Stimulated activated naive B cell treated with anti-CD40 and anti-IgM and Interleukin-4, amounts not matched to agents 10 μg/mL and 1 μg/mL and 100 μg/mL, for 72 hours (primary cell): Measurements from ENCODE around the gene KNDC1.
"Not testable (repeated sequence)": the region's sequence is repeated elsewhere in the genome, so short reads cannot be mapped to it uniquely, and the experiment has no call there.

Source experiments
- ATAC-seq, 2 donors: fragments of 150-1000 bp; cut with Tn5 transposase; replicated peaks; 2 replicates each; pipeline ENCODE4 v1.10.0; 2021; ENCODE audit warnings: moderate library complexity in 1 of 2
- DNase-seq: peaks from one replicate; pipeline ENCODE4 v3.0.0; 2021
- H3K27ac Mint-ChIP-seq: one replicate; pipeline ENCODE4 v1.8.0; 2022; ENCODE audit warnings: mild to moderate bottlenecking, mixed read lengths
- H3K27me3 Mint-ChIP-seq, 2 donors: one replicate each; pipeline ENCODE4 v1.8.0; 2022; ENCODE audit warnings: mixed read lengths in 2 of 2
- H3K36me3 Mint-ChIP-seq, 2 donors: one replicate each; pipeline ENCODE4 v1.8.0; 2022; ENCODE audit warnings: mixed read lengths in 2 of 2, mild to moderate bottlenecking in 1 of 2
- H3K4me1 Mint-ChIP-seq, 2 donors: one replicate each; pipeline ENCODE4 v1.8.0; 2022; ENCODE audit warnings: mixed read lengths in 2 of 2, mild to moderate bottlenecking in 1 of 2
- H3K4me3 Mint-ChIP-seq, 2 donors: one replicate each; pipeline ENCODE4 v1.8.0; 2022; ENCODE audit warnings: mild to moderate bottlenecking in 2 of 2, mixed read lengths in 2 of 2, moderate library complexity in 1 of 2
- H3K9me3 Mint-ChIP-seq, 2 donors: one replicate each; pipeline ENCODE4 v1.8.0; 2022; ENCODE audit warnings: mixed read lengths in 2 of 2, mild to moderate bottlenecking in 1 of 2

The KNDC1 gene

DNA sequence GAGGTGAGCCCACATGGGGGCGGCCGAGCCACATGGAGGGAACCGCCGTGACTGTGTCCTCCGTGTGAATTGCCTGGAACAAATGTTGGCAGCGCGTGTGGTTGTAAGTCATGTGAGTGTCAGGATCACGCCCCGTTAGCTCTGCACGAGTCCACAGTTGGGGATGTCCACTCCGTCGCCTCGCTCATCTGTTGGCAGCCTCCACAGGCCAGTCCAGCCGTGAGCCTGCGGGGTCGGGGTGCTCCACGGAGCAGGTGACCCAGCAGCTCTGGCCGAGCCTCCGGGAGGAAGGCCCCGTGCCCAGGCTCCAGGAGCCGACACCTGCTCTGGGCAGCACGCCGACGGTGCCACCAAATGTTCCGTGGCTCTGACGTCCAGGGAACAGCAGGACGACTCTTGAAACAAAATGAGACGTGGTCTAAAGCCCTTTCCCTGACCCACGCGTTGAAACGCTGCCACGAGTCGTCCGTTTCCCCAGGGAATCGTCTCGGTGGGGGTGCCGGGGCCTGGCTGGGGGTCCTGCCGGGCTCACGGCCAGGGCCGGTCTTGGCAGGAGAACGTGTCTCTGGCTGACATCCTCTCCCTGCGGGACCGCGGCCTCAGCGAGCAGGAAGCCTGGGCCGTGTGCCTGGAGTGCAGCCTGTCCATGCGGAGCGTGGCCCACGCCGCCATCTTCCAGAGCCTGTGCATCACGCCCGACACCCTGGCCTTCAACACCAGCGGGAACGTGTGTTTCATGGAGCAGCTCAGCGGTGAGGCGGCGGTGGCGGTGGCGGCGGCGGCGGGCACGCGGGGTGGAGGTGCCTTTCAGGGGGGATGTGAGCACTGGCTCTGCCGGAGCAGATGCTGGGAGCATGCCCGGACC is 7.0 kb downstream of the KNDC1 start:
- Mint-ChIP-seq H3K36me3 (no peaks in the 10 kb centered on the region), H3K4me3 (no peak overlapping the region), H3K4me1 (peaks cover 0 to 2% of the 10 kb centered on the region in 2 donors), H3K9me3 (peaks cover 0 to 3% of the 10 kb centered on the region in 2 donors), H3K27ac (no peak overlapping the region), H3K27me3 (peaks cover 27 to 47% of the 10 kb centered on the region in 2 donors)
- ATAC-seq (no peak), DNase-seq (no peak)

DNA sequence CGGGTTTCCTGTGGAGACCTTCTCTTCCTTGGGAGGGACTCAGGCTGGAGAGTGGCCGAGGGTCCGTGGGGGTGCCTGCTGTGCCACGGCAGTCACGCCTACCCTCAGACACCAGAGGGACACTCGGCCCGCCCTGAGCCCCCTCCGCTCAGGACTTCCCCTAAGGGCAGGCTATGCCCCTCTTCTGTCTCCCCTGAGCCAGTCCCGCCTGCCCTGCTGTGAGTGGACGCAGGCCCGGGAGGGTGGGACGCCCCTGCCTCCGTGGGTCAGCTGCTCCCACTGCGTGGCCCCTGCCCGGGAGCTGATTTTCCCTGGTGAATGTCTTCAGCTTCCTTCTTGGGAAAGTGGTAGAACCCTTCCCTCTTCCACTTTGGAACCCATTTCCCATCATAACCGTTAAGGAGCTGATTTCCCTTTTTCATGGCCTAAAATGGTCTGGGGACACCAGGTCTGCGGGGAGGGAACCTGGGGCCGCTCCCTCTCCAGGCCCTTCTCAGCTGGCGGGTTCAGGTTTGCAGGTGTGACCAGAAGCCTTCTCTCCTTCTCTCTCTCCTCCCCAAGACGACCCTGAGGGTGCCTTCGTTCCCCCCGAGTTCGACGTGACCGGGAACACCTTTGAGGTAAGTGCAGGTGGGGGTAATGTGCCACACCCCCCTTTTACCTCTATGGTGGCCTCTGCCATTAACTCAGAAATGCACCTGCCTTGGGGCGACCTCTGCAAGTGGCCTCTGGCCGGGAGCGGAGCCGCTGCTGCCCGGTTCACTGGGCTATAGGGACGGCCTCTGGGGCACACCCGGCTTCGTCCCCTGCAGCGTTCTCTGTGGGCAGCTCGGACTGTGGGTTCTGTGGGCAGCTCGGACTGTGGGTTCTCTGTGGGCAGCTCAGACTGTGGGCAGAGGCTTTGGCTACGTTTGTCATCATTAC is 7.9 kb downstream of the KNDC1 start:
- ATAC-seq (no peak), DNase-seq (no peak)
- peaks cover 24 to 41% of the 10 kb centered on the region in 2 donors for H3K27me3 Mint-ChIP-seq
- no peak overlapping the region for H3K27ac Mint-ChIP-seq
- peaks cover 0 to 2% of the 10 kb centered on the region in 2 donors for H3K4me1 Mint-ChIP-seq
- H3K36me3 Mint-ChIP-seq, result no peaks in the 10 kb centered on the region
- no peak overlapping the region for H3K4me3 Mint-ChIP-seq
- peaks cover 0 to 3% of the 10 kb centered on the region in 2 donors for H3K9me3 Mint-ChIP-seq

DNA sequence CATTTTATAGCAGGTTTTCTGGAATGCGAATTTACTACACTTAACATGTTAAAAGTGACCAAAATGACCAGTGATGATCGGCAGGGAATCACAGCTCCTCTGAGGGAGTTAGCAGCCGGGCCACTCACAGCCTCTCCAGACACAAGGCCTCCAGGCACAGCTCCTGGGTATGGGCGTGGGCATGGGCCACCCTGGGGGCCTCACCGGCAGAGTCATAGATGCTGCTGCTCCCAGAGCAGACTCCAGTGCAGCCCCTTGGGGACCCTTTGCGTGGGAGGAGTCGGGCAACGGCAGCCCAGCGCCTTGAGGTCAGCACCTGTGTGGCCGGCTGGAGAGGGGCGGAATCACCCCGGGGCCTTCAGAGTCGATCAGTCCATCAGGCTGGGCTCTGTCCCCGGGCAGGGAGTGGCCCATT is 8.6 kb downstream of the KNDC1 start:
- DNase-seq (no peak), ATAC-seq (no peak)
- Mint-ChIP-seq H3K27ac (no peak overlapping the region), H3K4me3 (no peak overlapping the region), H3K9me3 (peaks cover 0 to 3% of the 10 kb centered on the region in 2 donors), H3K27me3 (peaks cover 24 to 34% of the 10 kb centered on the region in 2 donors), H3K4me1 (peaks cover 0 to 2% of the 10 kb centered on the region in 2 donors), H3K36me3 (no peaks in the 10 kb centered on the region)

DNA sequence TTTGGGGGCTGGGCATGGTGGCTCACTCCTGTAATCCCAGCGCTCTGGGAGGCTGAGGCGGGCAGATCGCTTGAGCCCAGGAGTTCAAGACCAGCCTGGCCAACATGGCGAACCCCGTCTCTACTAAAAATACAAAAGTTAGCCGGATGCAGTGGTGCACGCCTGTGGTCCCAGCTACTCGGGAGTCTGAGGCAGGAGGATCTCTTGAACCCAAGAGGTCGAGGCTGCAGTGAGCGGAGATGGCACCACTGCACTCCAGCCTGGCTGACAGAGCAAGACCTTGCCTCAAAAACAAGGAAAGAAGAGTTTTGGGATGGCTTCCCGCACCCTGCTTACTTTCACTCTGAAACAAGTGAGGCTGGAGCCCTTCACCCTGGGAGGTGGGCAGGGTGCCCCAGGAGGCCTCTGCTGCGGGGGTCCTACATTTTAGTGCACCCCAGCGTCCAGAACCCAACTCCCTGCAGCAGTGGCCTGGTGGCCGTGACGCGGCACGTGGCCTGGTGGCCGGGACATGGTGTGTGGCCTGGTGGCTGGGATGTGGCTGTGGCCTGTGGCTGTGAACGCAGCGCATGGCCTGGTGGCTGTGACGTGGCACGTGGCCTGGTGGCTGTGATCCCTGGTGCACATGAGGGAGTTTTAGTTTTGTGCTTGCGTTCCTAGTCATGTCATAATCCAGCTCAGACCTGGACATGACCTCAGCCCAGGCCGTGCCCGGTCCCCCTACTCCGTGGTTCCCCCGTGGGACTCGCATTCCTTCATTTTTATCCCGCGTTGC is 9.3 kb downstream of the KNDC1 start:
- Mint-ChIP-seq H3K27me3 (peaks cover 27 to 34% of the 10 kb centered on the region in 2 donors), H3K27ac (no peak overlapping the region), H3K36me3 (no peaks in the 10 kb centered on the region), H3K4me1 (peaks cover 0 to 2% of the 10 kb centered on the region in 2 donors), H3K9me3 (peaks cover 1 to 4% of the 10 kb centered on the region in 2 donors), H3K4me3 (no peak overlapping the region)
- ATAC-seq, result no peak
- no peak for DNase-seq

DNA sequence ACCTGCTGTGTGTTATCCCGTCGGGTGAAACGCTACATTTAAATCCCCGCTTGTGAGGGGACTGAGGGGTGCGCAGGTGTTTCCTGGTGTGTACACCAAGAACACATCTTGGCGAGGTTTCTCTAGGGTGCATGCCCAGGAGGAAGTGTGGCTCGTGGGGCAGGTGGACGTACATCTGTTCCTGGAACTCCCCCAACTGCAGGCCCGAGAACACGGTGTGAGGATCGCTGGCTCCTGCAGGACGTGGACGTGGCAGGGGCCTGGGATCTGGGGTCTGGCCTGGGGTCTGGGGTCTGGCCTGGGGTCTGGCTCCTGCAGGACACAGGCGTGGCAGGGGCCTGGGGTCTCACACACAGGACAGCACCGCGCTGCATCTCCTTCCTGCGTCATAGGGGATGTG is 10.1 kb downstream of the KNDC1 start:
- DNase-seq, result no peak
- no peak for ATAC-seq
- Mint-ChIP-seq H3K27me3 (peaks cover 32 to 42% of the 10 kb centered on the region in 2 donors), H3K9me3 (peaks cover 6 to 9% of the 10 kb centered on the region in 2 donors), H3K4me3 (no peak overlapping the region), H3K36me3 (no peaks in the 10 kb centered on the region), H3K4me1 (peaks cover 0 to 4% of the 10 kb centered on the region in 2 donors), H3K27ac (no peak overlapping the region)

DNA sequence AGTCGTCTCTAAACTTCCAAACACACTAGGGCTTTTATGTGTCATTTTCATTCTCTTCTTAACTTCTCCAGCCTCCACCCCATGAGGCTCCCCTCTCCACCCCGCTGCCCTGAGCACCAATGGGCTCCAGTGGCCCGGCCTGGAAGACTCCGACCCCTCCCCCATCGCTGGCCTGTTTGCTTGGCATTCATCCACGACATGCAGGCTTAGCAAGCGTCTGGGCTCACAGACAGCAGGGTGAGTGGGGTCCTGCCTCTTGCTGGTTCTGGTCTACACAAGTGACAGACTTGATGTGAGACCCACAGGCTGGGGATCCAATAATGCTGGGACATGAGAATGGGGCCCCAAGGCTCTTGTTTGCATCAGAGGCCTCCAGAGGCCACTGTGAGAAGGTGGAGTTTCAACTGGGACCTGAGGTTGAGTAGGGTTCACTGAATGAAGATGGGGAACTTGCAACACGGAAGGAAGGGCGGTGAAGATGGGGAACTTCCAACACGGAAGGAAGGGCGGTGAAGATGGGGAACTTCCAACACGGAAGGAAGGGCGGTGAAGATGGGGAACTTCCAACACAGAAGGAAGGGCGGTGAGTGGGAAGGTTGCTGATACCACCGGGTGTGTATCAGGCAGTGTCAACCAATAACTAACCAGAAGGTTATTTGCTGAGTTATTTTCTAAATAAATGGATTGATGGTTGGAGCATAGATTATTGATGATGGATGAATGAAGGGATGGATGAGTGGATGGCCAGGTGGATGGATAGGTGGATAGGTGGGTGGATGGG is 14.0 kb downstream of the KNDC1 start:
- ATAC-seq (no peak), DNase-seq (no peak)
- Mint-ChIP-seq H3K27ac (no peak overlapping the region), H3K4me1 (peaks cover 0 to 9% of the 10 kb centered on the region in 2 donors), H3K27me3 (peaks cover 27 to 31% of the 10 kb centered on the region in 2 donors), H3K36me3 (no peaks in the 10 kb centered on the region), H3K9me3 (peaks cover 20 to 22% of the 10 kb centered on the region in 2 donors), H3K4me3 (no peak overlapping the region)

DNA sequence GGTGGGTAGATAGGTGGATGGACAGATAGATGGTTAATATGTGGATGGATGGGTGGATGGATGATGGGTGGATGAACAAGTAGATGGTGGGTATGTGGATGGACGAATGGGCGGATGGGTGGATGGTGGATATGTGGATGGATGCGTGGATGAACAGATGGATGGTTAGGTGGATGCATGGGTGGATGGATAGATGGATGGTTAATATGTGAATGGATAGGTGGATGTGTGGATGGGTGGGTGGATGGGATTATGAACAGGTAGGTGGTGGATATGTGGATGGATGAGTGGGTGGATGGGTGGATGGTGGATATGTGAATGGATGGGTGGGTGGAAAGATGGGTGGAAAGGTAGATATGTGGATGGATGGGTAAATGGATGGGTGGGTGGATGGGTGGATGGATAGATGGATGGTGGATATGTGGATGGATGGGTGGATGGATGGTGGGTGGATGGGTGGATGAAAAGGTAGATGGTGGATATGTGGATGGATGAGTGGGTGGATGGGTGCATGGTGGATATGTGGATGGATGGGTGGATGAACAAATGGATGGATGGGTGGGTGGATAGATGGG is 14.8 kb downstream of the KNDC1 start:
- H3K4me3 Mint-ChIP-seq, result no peak overlapping the region
- no peak overlapping the region for H3K27ac Mint-ChIP-seq
- peaks cover 0 to 9% of the 10 kb centered on the region in 2 donors for H3K4me1 Mint-ChIP-seq
- no peak for ATAC-seq
- no peaks in the 10 kb centered on the region for H3K36me3 Mint-ChIP-seq
- peaks cover 20 to 21% of the 10 kb centered on the region in 2 donors for H3K9me3 Mint-ChIP-seq
- no peak for DNase-seq
- H3K27me3 Mint-ChIP-seq, result peaks cover 27 to 31% of the 10 kb centered on the region in 2 donors

DNA sequence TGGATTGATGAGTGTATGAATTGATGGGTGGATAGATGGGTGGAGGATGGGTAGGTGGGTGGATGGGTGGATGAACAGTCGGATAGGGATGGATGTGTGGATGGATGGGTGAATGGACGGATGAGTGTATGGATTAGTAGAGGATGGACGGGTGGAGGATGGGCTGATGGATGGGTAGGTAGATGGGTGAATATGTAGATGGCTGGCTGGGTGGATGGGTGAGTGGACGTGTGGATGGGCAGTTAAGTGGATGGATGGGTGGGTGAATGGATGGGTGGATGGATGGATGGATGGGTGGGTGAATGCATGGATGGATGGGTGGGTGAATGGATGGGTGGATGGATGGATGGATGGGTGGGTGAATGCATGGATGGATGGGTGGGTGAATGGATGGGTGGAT is 15.6 kb downstream of the KNDC1 start:
- Mint-ChIP-seq H3K9me3 (peaks cover 19 to 20% of the 10 kb centered on the region in 2 donors), H3K27me3 (peaks cover 35 to 39% of the 10 kb centered on the region in 2 donors)
- not testable (repeated sequence) for DNase-seq, H3K4me3 Mint-ChIP-seq, H3K27ac Mint-ChIP-seq, H3K4me1 Mint-ChIP-seq, ATAC-seq, H3K36me3 Mint-ChIP-seq

DNA sequence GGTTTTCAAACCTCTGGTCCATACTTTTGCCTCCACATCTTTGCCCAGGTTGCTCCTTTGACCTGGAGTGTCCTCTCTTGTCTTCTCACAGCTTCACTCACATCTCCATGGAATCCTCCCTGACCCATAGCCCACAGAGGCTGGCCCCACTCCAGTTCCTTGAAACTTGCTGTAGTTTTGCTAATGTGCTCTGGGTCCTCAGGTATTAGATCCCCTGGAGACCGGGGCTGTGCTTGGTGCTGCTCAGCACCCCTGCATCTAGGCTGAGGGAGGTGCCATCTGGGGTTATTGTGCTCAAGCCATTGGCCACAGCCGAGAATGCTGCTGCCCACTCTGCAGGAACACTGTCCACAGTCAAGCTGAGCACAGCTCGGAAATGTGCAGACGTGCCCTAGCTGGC is 16.5 kb downstream of the KNDC1 start:
- no peak overlapping the region for H3K4me3 Mint-ChIP-seq
- no peak for ATAC-seq
- peaks cover 19 to 20% of the 10 kb centered on the region in 2 donors for H3K9me3 Mint-ChIP-seq
- peaks cover 0 to 7% of the 10 kb centered on the region in 2 donors for H3K4me1 Mint-ChIP-seq
- no peak overlapping the region for H3K27ac Mint-ChIP-seq
- peaks cover 42 to 46% of the 10 kb centered on the region in 2 donors for H3K27me3 Mint-ChIP-seq
- no peak for DNase-seq
- H3K36me3 Mint-ChIP-seq, result no peaks in the 10 kb centered on the region

DNA sequence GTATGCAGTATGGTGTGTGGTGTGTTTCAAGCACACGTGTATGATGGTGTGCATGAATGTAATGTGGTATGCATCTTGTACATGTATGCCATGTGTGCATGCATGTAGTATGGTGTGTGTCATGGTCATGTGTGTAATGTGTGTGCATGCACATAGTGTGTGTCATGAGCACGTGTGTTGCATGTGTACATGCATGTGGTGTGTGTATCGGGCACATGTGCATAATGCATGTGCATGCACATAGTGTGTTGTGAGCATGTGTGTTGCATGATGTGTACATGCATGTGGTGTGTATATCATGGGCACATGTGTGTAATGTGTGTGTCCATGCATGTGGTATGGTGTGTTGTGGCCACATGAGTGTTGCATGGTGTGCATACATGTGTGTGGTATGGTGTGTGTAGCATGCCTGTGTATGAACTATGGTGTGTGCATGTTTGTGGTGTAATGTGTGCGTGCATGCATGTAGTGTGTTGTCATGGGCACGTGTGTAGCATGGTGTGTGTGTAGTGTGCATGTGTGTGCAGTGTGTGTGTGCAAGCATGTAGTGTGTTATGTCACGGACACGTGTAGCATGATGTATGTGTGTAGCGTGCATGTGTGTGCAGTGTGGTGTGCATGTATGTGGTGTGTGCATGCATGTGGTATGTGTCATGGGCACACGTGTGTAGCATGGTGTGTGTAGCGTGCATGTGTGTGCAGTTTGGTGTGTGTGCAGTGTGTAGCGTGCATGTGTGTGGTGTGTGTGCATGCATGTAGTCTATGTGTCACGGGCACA is 17.6 kb downstream of the KNDC1 start:
- Mint-ChIP-seq H3K27me3 (peaks cover 40 to 43% of the 10 kb centered on the region in 2 donors), H3K27ac (no peak overlapping the region), H3K9me3 (peaks cover 19 to 20% of the 10 kb centered on the region in 2 donors), H3K4me3 (no peak overlapping the region), H3K36me3 (no peaks in the 10 kb centered on the region), H3K4me1 (peaks cover 0 to 7% of the 10 kb centered on the region in 2 donors)
- no peak for DNase-seq
- ATAC-seq, result no peak

DNA sequence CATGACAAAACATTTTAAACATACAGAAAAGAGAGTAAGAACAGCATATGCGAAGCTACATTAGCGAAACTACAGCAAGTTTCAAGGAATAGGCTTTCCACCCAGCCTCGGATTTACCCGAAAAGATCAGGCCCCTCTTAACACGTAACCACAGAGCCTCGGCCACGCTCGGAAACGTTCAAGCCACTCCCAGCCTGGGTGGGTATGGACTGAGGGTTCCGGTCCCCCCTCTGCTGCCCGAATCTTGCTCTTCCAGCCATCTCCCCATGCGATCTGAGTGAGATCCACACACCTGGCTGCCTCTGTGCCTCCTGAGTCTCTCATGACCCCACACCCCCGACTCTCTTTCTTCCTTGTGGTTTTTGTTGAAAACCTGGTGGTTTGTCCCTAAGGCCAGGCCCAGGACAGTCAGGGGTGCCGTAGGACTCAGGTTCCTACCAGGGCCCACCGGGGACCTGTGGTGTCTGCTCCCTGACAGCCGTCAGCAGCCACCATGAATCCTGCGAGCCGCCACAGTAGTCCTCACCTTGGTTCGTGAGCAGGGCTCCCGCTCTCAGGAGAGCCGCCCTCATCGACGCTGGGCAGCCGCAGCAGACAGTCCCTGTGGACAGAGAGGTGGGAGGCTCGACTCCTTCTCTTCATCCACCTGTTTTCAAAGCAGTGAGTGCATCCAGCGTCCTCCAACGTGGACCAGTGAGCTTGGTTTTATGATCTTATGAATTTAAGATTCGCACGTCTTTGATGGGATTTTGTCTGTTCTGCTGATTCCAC is 18.5 kb downstream of the KNDC1 start:
- Mint-ChIP-seq H3K27me3 (peaks cover 35 to 40% of the 10 kb centered on the region in 2 donors), H3K9me3 (peaks cover 19 to 20% of the 10 kb centered on the region in 2 donors), H3K4me3 (no peak overlapping the region), H3K36me3 (no peaks in the 10 kb centered on the region), H3K27ac (no peak overlapping the region), H3K4me1 (peaks cover 0 to 7% of the 10 kb centered on the region in 2 donors)
- ATAC-seq (no peak), DNase-seq (no peak)

DNA sequence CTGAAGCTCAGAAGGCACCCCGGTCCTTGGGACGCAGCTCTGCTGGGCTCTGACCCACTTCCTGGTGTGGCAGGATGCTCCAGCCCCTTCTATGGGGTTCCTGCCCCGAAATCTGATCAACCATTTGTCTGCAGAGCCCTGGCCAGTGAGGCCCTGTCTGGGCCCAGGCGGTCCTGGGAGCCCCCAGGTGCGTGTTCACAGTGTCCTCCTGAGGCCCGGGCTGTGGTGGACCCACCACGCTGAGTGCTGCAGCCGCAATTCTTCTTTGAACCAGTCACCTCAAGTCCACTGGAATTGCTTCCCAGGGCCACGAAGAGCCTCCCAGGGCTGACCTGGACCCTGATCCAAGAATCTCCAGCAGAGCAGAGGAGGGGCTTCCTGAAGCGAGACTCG is 19.1 kb downstream of the KNDC1 start:
- Mint-ChIP-seq H3K36me3 (no peaks in the 10 kb centered on the region), H3K4me3 (no peak overlapping the region), H3K27me3 (peaks cover 31 to 36% of the 10 kb centered on the region in 2 donors), H3K27ac (no peak overlapping the region), H3K4me1 (peaks cover 0 to 7% of the 10 kb centered on the region in 2 donors), H3K9me3 (peaks cover 19 to 20% of the 10 kb centered on the region in 2 donors)
- no peak for DNase-seq
- ATAC-seq, result no peak
